Globus pallidus (tissue), 1 donor: ENCODE data around the gene IL17REL.

Experiments
- DNase-seq: peaks from one replicate; pipeline ENCODE4 v3.0.0-alpha.2; 2015; ENCODE audit warnings: low spot score

IL17REL gene

DNA sequence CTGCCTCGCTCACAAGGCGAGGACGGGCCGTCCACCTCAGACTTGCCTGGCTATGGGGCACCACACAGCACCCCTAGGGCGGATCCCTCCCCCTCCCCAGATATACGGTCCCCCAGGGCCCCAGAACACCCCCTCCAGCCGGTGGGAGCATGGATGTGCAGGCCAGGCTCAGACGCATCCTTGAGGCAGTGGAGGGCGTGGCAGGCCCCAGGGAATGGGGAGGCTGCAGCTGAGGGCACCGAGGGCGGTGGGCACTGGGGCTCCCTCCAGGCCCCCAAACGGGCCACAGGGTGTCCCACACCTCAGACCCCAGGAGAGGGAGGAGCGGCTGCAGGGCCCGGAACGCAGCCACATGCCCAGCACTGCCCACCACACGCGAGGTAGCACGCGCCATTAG, 33.5 kb upstream of the IL17REL start:
- no peak for DNase-seq

DNA sequence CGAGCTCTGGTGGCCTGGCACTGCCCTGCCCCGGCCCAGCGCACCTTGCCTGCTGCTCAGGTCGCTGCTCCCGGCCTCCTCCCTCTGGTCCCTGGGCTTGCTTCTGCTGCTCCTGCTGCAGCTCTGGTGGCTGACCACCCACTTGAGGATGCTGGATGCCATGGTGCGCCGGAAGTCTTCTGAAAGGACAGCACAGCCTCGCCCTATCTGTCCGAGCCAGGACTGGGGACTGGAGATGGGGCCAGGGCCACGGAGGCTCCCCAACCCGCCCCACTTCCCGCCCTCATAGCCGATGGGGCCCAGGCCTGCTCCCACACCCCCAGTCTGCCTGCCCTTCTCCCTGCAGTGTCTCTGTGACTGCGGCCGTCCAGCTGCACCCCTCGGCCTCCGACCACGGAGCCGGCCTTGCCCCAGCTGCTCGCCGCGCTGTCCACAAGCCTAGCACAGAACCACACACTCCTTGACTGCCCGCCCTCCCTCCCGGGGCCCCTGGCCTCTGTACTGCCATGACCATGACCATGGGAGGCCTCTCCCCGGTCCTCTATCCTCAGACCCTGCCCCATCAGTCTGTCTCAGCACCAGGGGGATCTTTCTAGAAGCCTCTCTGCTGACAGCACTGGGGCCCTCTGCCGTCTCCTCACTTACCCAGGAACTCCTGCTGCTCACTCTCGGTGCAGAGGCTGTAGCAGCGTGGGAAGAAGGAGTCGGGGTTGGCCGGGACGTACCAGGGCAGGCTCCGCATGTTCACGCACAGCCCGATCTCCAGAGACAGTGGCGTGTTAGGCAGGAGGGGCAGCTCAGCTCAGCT, 32.9 kb upstream of the IL17REL start:
- no peak for DNase-seq

DNA sequence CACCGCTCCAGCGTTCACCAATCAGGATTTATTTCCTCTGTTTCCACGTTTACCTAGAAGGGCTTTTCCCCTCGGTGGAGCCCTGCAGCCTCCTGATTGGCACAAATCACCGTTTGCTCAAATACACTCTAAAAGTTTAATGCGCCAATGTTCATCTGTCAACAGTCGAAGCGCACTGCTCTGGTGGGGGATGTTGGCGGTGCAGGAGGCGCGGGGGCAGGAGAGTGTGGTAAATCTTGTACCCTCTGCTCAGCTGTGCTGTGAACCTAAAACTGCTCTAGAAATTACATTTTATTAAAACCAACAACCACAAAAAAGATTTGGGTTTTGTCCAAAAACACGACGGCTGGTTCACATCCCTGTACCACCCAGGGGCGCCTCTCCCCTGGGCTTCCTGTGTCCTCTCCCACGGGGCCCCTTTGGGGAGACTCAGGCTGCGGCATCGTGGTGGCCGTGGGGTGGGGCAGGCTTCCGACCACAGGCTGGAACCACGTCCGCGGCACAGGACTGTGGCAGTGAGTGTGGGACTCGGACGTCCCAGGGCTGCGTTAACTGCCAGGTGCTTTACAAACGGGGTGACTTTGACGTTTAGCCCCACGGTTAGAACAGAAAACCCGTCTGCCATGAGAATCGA, 32.0 kb upstream of the IL17REL start:
- DNase-seq = no peak

DNA sequence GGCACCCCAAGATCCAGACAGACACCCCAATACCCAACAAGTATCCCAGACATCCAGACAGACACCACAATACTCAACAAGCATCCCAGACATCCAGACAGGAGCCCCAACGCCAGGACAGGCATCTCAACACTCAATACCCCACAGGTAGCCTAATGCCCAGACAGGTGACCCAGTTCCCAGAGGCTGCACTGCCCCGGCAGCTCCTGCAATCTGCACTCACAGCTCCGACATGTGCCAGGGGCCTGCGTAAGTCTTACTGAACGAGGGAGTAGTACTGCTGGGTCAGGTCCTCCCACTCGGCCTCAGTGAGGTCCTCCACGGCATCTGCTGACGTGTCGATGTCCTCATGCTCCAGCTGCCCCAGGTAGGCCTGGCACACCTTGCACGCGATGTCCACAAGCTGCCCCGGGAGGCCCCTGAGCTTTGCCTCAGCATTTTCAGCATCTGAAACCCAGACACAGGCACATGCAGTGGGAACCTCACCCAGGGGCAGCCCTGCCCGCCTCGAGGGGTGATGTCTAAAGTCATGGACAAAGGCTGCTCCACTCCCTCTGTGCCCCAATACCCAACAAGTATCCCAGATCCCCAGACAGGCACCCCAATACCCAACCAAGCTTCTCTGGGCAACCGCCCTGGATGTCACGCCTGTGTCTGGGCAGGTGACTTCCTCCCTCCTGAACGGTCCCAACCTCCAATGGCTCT, 28.9 kb upstream of the IL17REL start:
- no peak for DNase-seq

DNA sequence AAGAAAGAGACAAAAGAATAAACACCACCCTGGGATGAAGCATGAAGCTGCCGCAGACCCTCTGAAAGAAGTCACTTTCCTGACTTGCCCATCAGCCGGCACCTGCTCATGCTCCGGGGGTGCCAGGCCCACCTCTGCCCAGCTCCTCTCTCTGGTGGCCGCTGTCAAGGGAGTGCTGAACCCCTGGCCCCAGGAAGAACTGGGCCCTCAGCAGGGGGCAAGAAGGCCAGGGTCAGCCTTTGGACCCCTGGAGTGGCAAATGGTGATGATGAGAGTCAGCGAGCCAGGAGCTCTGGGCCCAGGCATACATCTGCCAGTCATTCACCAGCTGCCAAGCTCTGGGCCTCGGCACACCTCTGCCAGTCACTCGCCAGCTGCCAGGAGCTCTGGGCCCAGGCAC, 28.2 kb upstream of the IL17REL start:
- no peak for DNase-seq

DNA sequence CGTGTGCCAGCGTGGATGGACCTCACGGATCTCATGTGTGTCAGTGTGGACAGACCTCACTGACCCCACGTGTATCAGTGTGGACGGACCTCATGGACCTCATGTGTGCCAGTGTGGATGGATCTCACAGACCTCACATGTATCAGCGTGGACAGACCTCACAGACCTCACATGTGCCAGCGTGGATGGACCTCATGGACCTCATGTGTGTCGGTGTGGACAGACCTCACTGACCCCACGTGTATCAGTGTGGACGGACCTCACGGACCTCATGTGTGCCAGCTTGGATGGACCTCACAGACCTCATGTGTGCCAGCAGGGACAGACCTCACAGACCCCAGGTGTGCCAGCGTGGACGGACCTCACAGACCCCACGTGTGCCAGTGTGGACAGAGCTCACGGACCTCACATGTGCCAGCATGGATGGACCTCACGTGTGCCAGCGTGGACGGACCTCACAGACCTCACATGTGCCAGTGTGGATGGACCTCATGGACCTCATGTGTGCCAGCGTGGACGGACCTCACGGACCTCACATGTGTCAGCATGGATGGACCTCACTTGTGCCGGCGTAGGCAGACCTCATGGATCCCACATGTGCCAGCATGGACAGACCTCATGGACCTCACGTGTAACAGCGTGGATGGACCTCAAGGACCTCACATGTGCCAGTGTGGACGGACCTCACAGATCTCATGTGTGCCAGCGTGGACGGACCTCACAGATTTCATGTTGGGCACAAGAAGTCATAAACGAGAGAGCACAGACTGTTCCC, 27.3 kb upstream of the IL17REL start:
- DNase-seq = no peak

DNA sequence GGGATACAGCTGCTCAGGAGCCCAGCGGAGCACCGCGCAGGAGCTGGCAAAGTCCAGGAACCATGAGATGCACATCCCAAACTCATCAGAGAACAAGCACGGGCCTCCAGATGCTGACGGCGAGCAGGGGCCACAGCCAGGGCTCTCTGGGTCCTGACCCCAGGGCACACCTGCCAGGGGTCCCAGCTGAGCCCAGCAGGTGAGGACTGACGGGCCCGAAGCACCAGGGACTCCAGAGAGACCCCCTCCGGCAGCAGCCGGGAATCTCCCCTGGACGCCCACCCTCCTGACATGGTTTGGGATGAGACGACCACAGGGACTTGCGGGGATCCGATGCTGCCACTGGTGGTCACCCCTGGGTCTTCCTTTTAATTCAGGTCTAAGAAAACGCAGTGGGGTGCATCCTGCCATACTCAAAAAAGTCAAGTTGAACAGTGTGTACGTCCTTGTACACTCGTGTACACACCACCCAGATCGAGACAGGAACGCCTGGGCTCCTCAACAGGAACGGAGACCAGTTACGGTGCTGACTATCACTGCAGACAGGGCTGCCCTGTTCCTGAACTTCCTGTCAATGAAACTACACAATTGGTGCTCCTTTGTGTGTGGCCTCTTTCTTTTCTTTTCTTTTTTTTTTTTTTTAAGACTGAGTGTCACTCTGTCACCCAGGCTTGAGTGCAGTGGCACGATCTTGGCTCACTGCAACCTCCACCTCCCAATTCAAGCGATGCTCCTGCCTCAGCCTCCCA, 23.6 kb upstream of the IL17REL start:
- no peak for DNase-seq

DNA sequence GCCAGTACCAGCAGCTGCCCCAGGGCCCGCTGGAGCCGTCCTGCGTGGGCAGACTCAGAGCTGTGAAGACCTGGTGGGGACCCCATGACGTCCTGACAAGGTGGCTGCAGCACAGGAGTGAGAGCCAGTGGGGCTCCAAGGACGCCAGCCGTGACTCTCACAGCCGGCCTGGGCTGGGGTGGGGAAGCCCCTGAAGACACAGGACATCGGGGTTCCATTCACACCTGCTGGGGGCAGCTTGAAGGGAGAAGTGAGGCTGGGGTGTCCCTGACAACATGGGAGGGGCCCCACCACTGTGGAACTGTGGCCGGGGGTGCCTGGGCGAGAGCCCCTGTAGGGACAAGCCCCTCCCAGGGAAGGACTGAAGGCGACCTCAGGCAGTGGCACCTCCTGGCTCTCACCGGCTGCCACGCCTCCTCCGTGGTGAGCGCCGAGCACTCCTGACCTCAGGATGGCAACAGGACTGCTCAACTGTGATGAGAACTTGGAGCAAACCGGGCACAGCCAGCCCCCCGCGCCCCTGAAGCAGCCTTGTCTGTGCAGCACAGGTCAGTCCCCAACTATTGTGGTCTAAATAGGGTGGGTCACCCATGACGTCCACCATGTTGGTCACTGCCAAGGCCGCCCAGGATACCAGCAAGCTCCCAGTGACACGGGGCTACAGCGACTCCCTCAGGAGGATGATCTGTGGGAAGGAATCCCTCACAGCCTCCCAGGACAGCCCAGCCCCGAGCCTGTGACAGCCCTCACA, 22.7 kb upstream of the IL17REL start:
- no peak for DNase-seq

DNA sequence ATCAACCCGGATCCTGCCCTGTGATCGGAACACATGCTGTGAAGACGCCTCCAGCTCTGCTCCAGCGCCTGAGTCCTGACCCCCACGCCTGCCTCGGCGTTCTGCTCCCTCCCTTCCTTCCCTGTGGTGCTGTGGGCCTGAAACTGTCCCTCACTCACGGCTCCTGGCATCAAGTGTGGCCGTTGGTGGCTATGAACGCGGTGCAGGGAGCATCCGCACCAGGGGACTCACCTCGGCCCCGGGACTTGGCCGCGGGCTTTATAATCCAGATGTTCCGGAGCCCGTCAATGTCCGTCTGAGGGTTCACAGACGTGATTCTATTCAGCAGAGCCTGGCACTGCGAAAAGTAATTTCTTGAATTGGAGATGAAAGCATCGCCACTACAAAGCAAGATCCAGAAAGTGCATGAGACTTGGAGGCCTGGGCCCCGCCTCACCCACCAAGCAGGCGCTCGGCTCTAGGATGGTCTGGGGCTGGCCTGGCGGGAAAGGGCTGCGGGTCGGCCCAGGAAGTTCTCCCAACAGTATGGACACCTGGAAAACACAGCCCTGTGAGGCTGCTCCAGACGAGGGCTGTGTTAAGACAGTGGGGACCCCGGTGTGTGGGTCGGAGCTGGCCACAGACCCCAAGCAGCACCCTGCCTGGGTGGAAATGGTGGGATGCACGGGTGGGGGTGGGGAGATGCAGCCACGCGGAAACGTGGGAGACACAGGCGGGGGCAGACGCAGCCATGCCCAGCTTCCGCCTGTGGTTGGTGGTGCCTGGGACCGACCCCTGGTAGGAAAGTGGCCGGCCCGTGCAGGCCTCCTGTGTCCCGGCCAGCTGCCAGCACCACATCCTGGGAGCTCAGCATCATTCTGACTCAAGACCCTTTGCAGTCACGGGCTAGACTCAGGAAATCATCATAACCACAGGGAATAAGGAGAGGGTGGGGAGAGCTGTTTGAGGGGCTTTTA, 21.8 kb upstream of the IL17REL start:
- DNase-seq = no peak

DNA sequence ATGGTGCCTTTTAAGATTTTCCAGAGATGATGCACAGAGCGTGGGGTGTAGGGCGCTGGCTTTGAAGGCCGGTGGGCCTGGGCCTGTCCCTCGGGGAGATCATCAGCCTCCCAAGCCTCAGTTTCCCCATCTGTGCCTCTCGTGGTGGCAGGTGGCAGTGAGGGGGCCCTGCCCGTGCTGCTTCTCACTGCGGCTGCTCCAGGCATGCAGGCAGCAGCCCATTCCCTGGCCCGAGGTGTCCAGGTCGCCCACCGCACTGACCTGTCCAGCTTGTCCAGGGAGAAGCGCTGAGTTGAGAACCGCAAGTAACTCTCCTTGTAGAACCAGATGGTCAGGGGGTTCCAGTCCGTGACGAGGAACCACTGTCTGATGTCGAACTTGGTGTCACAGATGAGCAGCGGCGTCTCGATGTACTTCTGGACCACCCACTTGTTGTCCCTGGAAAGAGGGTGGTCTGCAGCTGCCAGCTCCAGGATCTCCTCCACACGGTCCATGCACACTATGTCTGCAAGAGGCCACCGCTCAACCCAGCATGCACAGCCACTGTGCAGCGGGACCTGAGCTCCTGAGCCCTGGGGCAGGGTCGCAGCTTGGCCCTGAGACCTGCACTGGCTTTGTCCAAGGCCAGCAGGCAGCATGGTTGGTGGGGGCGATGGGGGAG, 20.5 kb upstream of the IL17REL start:
- no peak for DNase-seq

DNA sequence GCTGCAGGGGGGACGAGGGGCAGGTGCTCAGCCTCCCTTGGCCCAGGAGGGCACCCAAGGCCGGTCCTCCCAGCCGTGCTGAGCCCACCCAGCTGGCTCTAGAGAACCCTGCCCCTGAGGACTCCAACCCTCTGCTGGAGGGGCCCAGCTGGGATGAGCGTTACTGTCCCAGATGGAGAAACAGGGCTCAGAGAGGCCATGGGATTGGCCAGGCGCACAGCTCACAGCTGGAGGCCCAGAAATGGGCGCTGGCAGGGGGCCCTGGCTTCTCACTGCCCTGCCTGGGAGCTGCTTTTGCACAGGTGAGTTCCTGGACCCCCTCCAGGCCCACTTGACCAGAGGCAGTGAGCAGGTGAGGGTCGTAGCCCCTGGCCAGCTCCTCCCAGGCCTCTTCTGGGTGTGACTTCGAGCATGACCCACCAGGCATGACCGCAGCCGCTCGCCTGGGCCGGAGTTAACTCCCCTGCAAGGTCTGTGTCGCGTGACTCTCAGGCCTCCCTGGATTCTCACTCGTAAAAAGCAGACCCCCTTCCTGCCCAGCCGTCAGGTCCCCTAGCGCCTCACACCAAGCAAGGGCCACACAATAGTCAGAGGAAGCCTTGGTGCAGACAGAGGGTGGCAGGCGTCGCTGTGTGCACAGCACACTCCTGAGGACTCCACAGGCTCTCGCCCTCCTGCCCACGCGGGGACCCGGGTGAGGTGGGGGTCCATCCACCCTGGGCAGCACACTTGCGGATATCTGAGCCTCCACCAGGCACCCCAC, 19.7 kb upstream of the IL17REL start:
- no peak for DNase-seq

DNA sequence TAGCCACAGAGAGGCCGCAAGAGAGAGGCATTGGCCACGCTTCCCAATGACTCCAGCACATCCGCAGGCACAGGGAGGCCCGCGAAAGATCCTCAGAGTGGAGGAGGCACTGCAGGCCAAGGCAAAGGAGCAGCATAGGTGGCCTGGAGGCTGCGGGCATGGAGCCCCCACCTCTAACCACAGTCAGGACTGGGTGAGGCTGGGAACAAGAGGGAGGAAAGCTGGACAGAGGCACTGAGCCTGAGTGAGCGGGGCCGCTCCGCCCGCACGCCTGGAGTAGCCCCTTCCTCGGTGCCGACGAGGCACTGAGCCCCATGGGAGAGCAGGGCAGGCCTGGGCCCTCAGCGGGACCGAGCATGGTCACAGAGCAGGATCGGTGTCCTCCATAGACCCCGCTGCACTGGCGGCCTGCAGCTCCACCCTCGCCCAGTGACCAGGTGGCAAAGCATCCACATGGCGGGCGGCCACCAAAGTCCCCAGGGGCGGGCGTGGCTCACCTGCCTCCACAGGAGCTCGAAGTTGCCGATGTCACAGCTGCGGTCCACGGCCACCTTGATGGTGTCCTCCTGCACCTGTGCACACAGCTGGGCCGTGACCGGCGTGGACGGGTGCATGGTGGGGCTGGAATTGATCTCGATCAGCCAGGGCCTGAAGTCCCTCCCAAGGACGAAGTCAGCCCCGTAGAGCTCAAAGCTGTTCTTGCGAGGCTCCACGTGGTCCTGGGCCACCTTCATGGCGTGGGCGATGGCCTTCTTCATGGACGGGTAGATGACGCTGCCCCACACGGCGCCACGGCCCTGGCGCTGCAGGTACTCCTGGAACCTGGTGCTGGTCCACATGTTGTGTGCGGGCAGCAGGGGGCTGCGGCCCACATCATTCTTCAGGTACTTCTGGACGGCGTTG, 18.9 kb upstream of the IL17REL start:
- no peak for DNase-seq

DNA sequence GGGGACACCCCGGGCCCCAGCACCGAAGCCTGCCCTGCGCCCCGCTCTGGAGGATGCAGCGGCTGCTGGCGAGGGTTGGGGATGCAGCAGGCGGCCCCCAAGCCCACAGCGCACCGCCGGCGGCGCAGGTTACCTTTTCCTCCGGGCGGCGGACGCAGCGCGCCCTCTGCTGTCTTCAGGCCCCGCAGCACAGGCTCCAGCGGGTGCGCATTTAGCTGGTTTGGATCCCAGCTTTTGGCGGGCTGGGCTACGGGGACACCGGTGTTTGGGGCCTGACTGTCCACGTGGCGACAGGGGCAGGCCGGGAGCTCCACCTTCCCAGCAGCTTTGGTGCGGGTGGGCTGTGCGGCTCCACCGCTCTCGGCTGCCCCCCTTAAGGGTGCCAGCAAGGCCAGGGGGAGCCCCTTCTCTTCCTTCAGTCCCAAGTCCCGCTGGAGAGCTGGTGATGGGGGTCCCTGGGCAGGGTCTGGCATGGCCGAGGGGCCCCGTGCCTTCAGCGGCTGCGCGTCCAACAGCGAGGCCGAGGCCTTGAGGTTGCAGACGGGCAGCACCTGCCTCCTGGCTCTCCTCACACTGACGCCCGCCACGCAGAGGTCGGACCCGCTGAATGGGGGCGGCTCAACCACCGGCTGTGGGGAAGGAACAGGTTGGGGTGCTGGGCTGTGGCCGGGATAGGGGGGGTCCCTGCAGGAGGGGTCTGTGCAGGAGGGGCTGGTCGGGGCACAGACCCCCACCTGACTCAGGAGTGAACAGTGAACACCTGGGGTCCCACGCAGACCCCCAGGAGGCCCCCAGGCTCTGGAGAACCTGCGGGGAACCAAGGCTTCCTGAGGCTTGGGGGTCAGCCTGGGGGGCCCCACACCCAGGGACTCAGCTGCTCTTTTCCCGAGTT, 18.0 kb upstream of the IL17REL start:
- peak; percentile 33 for DNase-seq

DNA sequence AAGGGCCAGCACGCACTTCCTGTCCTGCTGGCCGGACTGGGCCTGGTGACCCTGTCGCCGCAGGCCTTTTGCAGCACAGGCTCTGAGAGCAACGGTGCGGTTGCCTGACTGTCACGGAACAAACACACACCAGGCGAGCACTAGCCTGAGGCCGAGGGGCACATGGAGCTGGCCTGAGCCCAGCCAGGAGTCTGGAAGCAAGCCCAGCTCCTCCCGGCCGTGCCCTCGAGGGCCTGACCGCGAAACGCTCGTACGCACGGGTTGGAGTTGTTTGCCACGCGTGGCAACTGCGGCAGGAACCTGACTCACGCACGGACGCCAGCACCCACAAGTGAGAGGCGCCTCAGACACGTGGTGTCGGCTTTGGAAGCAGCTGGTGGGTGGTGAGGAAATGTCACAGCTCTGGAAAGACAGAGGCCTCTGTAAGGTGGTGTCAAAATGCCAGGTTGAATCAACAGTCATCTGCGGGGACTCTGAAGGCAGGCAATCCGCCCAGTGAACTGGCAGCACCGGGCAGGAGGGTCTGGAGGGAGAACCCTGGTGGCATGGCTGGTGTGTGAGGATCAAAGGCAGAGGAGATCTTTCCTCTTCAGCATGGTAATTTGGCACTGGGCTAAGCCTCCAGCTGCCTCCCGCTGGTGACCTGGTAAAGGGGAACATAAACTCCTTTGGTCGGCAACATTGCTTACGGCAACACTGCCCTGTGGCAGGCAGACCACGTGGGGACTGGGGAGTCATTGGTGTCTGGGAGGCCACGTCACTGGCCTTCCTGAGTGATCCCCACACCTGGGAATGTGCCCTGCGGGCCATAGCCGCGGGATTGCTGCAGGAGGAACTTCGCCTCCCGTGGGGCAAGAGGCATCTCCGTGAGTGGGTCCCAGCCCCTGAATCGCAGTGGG, 15.3 kb upstream of the IL17REL start:
- no peak for DNase-seq

DNA sequence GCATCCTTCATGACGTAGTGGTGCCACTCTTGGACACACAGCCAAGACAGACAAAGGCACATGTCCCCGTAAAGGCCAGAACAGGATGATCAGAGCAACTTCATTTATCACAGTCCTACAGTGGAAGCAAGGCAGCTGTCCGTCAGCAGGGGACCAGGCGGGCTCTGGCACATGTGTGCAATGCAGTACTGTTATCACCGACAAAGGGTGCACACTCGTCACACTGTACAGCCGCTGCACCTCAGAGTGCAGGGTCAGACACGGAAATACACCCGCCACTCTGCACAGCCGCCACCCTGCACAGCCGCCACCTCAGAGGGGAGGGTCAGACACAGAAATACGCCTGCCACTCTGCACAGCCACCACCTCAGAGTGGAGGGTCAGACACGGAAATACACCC, 13.4 kb upstream of the IL17REL start:
- DNase-seq = no peak
